GM23338 (cell line): Measurements from ENCODE around the gene C1QTNF2.

Experiments used
- CREB1 ChIP-seq: fragments of 250-450 bp; sonication (Bioruptor Pico); IDR thresholded peaks from 2 replicates; pipeline ENCODE4 v1.5.0; 2020; ENCODE audit warnings: low read depth, mild to moderate bottlenecking, moderate library complexity
- CTCF ChIP-seq, 2 experiments: fragments of 200-600 bp in 1 of 2; sonication (generic) in 1 of 2; conservative IDR thresholded peaks; 2 replicates each; pipeline versions ENCODE4 v1.5.1 to v1.6.1; 2016 to 2017; ENCODE audit warnings: antibody characterized with exemption in 2 of 2, low read depth in 2 of 2, mild to moderate bottlenecking in 2 of 2, moderate library complexity in 1 of 2
- EZH2 ChIP-seq: fragments of 200-600 bp; sonication (generic); IDR thresholded peaks from one replicate; pipeline ENCODE4 v1.8.0; 2017; ENCODE audit warnings: antibody characterized with exemption, mild to moderate bottlenecking, low read depth; ENCODE audit not compliant: unreplicated experiment
- EZH2phosphoT487 ChIP-seq: fragments of 200-600 bp; sonication (generic); IDR thresholded peaks from one replicate; pipeline ENCODE4 v1.8.1; 2018; ENCODE audit warnings: antibody characterized with exemption; ENCODE audit not compliant: unreplicated experiment
- JUNB ChIP-seq: IDR thresholded peaks from one replicate; pipeline ENCODE4 v1.6.1; 2016; ENCODE audit warnings: antibody characterized with exemption; ENCODE audit not compliant: unreplicated experiment
- POLR2AphosphoS5 ChIP-seq: IDR thresholded peaks from 2 replicates; pipeline ENCODE4 v1.6.1; 2016; ENCODE audit warnings: antibody characterized with exemption, low read depth
- ZNF114 ChIP-seq: fragments of 250-450 bp; sonication (Bioruptor Pico); IDR thresholded peaks from 2 replicates; pipeline ENCODE4 v1.5.0; 2020; ENCODE audit warnings: mild to moderate bottlenecking, moderate library complexity
- TF ChIP-seq, protein P1 (sequence below): IDR thresholded peaks from 2 replicates; pipeline ENCODE4 v1.6.1; 2016; ENCODE audit warnings: antibody characterized with exemption
- TF ChIP-seq, protein P2 (sequence below): IDR thresholded peaks from one replicate; pipeline ENCODE4 v1.6.1; 2018; ENCODE audit warnings: antibody characterized with exemption; ENCODE audit not compliant: unreplicated experiment

DNA sequence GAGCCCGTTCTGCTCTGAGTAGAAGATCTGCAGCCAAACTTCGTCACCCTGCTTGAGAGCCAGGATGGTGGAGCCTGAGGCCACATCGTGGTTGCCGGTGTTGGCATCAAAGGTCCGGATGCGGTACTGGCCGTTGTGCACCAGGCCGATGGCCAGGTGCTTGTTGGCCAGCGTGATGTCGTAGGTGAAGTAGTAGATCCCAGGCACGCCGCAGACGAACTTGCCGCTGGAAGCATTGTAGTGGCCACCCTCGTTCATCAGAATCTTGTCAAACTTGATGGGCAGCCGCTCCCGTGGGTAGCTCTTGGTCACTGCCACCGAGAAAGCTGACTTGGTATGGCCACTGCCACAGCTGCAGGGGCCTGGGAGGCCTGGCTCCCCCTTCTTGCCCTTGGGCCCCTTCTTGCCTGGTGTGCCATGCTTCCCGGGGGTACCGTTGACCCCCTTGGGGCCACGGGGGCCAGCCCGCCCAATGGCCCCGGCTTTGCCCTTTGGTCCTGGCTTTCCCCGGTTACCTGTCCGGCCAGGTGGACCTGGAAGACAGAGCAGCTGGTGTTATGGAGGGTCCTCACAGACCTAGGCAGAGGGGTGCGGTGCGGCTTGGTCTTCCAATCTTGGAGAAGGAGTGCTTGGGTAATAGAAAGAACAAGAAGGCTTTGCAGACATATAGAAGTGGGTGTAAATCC is 21.0 kb downstream of the C1QTNF2 start:
- TF ChIP-seq CTCF (conservative IDR thresholded peaks at IDR 0.05; ENCODE audit: low read depth in 2 of 2) (no peak), EZH2phosphoT487 (no peak), CREB1 (CRISPR knock-in tag) (no peak), POLR2AphosphoS5 (no peak), EZH2 (no peak), ZNF114 (CRISPR knock-in tag) (no peak), JUNB (no peak)
- TF ChIP-seq, protein P1, sequence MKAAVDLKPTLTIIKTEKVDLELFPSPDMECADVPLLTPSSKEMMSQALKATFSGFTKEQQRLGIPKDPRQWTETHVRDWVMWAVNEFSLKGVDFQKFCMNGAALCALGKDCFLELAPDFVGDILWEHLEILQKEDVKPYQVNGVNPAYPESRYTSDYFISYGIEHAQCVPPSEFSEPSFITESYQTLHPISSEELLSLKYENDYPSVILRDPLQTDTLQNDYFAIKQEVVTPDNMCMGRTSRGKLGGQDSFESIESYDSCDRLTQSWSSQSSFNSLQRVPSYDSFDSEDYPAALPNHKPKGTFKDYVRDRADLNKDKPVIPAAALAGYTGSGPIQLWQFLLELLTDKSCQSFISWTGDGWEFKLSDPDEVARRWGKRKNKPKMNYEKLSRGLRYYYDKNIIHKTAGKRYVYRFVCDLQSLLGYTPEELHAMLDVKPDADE = no peak
- TF ChIP-seq, protein P2, sequence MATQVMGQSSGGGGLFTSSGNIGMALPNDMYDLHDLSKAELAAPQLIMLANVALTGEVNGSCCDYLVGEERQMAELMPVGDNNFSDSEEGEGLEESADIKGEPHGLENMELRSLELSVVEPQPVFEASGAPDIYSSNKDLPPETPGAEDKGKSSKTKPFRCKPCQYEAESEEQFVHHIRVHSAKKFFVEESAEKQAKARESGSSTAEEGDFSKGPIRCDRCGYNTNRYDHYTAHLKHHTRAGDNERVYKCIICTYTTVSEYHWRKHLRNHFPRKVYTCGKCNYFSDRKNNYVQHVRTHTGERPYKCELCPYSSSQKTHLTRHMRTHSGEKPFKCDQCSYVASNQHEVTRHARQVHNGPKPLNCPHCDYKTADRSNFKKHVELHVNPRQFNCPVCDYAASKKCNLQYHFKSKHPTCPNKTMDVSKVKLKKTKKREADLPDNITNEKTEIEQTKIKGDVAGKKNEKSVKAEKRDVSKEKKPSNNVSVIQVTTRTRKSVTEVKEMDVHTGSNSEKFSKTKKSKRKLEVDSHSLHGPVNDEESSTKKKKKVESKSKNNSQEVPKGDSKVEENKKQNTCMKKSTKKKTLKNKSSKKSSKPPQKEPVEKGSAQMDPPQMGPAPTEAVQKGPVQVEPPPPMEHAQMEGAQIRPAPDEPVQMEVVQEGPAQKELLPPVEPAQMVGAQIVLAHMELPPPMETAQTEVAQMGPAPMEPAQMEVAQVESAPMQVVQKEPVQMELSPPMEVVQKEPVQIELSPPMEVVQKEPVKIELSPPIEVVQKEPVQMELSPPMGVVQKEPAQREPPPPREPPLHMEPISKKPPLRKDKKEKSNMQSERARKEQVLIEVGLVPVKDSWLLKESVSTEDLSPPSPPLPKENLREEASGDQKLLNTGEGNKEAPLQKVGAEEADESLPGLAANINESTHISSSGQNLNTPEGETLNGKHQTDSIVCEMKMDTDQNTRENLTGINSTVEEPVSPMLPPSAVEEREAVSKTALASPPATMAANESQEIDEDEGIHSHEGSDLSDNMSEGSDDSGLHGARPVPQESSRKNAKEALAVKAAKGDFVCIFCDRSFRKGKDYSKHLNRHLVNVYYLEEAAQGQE = no peak
